ENCODE data around the gene PJA1. TPM values are rescaled to one million over a fixed set of nuclear protein-coding genes. Genes with fewer than 3 reads are reported as not detected.
A peak's percentile ranks its signal among the peaks of the same experiment; 100 is the strongest.

Gene PJA1
- total RNA-seq, 1 donor from 2014 or later: 37.8 TPM

DNA sequence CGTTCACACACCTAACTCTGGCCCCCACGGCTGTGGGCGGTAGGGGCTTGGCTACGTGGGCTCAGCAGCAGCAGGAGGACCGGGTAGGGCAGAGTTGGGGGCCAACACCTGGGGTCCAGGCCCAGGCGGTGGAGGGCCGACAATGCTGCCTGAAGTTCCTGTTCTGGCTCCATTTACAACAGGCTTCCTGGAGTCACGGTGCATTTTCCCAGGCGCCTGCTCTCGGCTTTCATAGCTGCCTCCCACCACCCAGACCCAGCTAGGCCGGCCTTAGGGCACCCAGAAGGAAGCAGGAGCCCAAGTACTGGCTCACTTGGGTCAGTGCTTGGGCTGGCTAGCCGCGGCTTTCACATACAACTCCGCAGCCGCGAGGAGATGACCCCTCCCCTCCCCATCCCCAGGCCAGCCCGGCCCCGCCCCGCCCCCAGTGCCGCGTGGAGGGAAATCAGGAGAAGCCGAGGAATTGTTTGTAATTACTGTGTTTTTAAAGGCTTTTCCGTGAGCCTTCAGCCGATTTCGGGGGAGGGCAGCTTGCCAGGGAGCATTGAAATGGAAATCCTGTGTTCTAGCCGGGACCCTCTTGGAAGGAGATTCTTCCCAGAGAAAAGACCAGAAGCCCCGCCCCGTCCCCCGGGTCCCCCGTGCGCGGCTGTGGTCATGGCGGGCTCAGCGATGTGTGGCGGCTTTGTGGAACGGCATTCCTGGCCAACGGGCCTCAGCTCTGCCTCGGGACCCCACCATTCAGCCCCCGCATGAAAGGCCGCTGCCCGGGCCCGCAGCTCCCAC, 28.5 kb downstream of the PJA1 start:
- no peak for DNase-seq (ENCODE audit: low read depth)
- H3K4me3 ChIP-seq (ENCODE audit: low read depth, low read length): no peak overlapping the region
- TF ChIP-seq, protein P1, sequence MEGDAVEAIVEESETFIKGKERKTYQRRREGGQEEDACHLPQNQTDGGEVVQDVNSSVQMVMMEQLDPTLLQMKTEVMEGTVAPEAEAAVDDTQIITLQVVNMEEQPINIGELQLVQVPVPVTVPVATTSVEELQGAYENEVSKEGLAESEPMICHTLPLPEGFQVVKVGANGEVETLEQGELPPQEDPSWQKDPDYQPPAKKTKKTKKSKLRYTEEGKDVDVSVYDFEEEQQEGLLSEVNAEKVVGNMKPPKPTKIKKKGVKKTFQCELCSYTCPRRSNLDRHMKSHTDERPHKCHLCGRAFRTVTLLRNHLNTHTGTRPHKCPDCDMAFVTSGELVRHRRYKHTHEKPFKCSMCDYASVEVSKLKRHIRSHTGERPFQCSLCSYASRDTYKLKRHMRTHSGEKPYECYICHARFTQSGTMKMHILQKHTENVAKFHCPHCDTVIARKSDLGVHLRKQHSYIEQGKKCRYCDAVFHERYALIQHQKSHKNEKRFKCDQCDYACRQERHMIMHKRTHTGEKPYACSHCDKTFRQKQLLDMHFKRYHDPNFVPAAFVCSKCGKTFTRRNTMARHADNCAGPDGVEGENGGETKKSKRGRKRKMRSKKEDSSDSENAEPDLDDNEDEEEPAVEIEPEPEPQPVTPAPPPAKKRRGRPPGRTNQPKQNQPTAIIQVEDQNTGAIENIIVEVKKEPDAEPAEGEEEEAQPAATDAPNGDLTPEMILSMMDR (IDR thresholded peaks at IDR 0.05; ENCODE audit: insufficient read depth, low read length, poor library complexity, severe bottlenecking): no peak

DNA sequence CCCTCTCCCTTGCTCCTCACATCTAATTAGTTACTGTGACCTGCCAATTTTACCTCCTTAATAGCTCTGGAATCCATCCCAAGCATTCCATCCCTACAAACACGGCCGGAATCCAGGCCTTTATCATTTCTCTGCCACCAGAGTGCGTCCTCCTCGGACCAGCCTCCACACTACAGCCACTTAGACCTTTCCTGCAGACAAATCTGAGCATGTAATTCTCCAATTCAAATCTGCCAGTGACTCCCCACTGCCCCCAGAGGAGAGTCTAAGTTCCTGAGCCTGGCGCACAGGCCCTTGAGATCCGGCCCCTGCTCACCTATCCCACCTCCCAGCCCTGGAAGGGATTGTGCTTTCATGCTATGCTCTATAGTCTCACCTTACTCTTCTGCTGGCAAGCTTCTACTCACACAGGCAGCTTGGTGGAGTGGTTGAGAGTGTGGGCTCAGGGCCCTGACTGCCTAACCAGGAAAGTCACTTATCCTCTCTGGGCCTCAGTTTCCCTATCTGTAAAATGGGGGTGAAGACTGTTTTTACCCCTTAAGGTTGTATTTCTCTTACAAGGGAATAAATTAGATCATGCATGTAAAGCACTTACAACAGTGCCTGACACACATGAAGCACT, 31.2 kb downstream of the PJA1 start:
- H3K4me3 ChIP-seq (ENCODE audit: low read depth, low read length): no peak overlapping the region
- peaks cover 3% of the 10 kb centered on the region for H3K27me3 ChIP-seq (ENCODE audit: control insufficient read depth, insufficient read depth, low read length)
- TF ChIP-seq, protein P1 (IDR thresholded peaks at IDR 0.05; ENCODE audit: insufficient read depth, low read length, poor library complexity, severe bottlenecking): peak; percentile 63
- no peak for DNase-seq (ENCODE audit: low read depth)
- no peaks in the 10 kb centered on the region for H3K36me3 ChIP-seq (ENCODE audit: control insufficient read depth, insufficient read depth, low read length)

More for the DNA sequence above, 28.5 kb downstream of the PJA1 start:
- peaks cover under 1% of the 10 kb centered on the region for H3K27me3 ChIP-seq (ENCODE audit: control insufficient read depth, insufficient read depth, low read length)
- H3K36me3 ChIP-seq (ENCODE audit: control insufficient read depth, insufficient read depth, low read length): no peaks in the 10 kb centered on the region

DNA sequence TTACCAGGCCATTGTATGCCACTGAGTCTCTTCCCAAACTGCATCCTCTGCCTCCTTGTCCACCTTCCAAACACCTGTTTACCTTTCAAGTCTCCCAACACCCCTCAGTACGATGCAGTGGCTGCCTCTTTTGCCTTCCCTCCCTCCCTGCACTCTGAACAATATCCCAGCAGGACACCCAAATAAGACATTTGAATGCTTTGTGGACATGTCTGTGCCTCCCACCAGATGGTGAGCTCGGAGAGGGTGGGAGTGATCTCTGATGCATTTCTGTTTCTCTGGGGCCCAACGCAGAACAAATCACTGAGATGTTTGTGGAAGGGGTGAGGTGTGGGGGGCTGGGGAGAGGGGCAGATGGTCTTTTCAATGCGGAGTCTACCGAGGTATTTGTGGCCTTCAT, 33.4 kb downstream of the PJA1 start:
- Histone ChIP-seq H3K4me3 (ENCODE audit: low read depth, low read length) (no peak overlapping the region), H3K27me3 (ENCODE audit: control insufficient read depth, insufficient read depth, low read length) (peaks cover 7% of the 10 kb centered on the region), H3K36me3 (ENCODE audit: control insufficient read depth, insufficient read depth, low read length) (no peaks in the 10 kb centered on the region)
- no peak for DNase-seq (ENCODE audit: low read depth)
- TF ChIP-seq, protein P1 (IDR thresholded peaks at IDR 0.05; ENCODE audit: insufficient read depth, low read length, poor library complexity, severe bottlenecking): no peak

DNA sequence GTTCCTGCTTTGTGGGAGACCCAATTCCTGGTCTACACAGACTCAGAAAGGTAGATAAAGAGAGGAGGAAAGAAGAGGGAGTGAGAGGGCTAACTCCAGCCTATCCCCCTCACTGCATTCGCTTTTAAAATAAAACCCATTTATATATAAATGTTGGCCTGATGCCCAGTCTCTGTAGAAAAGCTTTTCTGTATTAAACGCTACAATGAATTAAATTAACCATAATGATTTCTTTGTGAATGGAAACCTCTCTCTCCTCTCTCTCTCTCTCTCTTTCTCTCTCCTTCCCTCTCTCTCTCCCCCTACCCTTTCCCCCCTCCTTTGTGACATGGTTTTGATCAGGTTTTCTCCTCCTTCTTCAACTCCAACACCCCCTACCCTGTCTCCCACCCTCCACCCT, 34.8 kb downstream of the PJA1 start:
- Histone ChIP-seq H3K27me3 (ENCODE audit: control insufficient read depth, insufficient read depth, low read length) (peaks cover 7% of the 10 kb centered on the region), H3K4me3 (ENCODE audit: low read depth, low read length) (no peak overlapping the region), H3K36me3 (ENCODE audit: control insufficient read depth, insufficient read depth, low read length) (no peaks in the 10 kb centered on the region)
- no peak for DNase-seq (ENCODE audit: low read depth)
- TF ChIP-seq, protein P1 (IDR thresholded peaks at IDR 0.05; ENCODE audit: insufficient read depth, low read length, poor library complexity, severe bottlenecking): no peak

DNA sequence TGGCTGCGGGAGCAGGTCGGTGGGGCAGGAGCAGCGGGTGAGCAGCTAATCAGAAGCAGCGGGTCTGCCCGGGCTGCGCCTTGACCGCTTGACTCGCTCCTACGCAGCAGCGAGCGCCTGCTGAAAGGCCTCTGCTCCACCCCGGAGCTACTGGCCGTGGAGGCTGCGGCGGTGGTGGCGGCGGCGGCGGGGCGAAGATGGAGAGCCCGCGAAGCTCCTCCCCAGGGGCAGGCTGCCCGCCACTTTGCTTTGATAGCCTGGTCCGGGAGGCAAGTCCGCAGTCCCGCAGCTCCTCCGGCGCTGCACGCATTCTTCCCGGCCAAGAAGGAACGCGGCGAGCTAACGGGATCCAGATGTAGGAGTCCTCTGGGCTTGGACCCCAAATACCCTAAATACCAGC, 36.7 kb downstream of the PJA1 start:
- Histone ChIP-seq H3K36me3 (ENCODE audit: control insufficient read depth, insufficient read depth, low read length) (no peaks in the 10 kb centered on the region), H3K27me3 (ENCODE audit: control insufficient read depth, insufficient read depth, low read length) (peaks cover 7% of the 10 kb centered on the region), H3K4me3 (ENCODE audit: low read depth, low read length) (no peak overlapping the region)
- TF ChIP-seq, protein P1 (IDR thresholded peaks at IDR 0.05; ENCODE audit: insufficient read depth, low read length, poor library complexity, severe bottlenecking): no peak
- no peak for DNase-seq (ENCODE audit: low read depth)

Data from kidney epithelial cell (primary cell).